OCI-M2 (cell line): ENCODE data around the gene GPRIN1.
A peak's percentile ranks its signal among the peaks of the same experiment; 100 is the strongest.
"Not testable (repeated sequence)": the region's sequence is repeated elsewhere in the genome, so short reads cannot be mapped to it uniquely, and the experiment has no call there.

Experiments used
- DNase-seq: peaks from one replicate; lab custom pipeline; 2025; ENCODE audit not compliant: unreplicated experiment; lab: John Stamatoyannopoulos, UW

The GPRIN1 gene

DNA sequence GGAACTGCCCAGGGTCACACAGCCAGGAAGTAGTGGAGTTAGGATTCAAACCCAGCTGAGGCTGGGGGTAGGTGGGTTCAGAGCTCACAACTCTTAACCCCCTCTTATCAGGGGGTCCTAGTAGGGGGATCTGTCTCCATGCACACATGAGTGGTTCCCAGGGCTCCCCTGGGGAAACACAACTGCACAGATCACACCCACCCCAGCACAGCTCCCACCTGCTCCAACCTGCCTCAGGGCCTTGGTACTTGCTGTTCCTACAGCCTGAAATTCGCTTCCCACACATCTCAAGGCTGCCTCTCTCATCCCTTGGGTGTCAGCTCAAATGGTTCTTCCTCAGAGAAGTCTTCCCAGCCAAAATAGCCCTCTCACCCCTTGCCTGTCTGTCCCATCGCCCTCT lies 15.6 kb upstream of the GPRIN1 start:
- no peak for DNase-seq

DNA sequence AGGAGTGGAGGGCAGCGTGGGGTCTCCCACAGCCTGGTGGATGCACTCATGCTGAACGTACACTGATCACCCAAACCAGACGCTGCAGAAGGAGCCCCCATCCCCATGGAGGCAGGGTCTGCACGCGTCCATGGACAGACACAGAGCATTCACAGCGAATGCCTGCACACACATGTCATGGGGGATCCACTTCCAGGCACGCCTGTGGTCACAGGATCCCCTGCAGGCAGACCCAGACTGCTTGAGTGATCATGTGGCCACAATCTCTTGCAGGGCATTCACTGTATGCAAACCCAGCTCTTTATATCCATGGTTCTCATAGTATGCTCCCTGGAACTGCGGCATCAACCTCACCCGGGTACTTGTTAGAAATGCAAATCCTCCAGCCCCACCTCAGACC lies 15.0 kb upstream of the GPRIN1 start:
- DNase-seq = no peak

DNA sequence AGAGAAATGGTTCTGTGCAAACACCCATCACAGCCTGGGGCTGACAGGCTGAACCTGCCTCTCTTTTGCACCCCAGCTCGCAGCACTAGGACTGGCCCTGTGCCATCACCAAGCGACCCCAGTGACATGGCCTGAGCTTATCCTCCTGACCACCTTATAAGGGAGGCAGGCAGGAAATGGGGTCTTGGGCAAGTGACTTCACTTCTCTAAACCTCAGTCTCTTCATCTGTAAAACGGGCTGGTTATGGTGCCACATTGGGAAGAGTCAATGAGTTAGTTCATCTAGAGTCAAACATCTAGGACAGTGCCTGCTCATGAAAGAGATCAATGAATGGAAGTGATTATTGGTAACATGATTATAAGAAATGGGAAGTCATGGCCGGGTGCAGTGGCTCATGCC lies 14.2 kb upstream of the GPRIN1 start:
- DNase-seq = no peak

DNA sequence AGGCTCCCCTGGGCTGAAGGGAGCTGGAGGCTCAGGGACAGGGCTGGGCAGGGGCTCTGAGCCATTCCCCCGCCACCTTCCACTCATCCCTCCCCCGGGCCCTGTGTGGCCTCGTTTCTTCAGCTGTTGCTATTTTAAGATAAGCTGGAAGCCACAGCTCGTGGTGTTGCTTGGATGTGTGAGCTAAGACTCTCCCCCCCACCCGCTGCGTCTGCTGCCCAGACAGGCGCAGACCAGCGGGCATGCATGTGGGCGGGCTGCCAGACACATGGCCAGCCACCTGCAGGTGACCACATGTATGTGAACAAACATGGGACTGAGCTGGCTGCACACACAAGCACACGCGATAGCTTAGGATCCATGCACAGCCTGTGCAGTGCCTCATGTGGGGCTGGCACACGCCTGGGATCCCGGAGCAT lies 11.7 kb upstream of the GPRIN1 start:
- DNase-seq = no peak

DNA sequence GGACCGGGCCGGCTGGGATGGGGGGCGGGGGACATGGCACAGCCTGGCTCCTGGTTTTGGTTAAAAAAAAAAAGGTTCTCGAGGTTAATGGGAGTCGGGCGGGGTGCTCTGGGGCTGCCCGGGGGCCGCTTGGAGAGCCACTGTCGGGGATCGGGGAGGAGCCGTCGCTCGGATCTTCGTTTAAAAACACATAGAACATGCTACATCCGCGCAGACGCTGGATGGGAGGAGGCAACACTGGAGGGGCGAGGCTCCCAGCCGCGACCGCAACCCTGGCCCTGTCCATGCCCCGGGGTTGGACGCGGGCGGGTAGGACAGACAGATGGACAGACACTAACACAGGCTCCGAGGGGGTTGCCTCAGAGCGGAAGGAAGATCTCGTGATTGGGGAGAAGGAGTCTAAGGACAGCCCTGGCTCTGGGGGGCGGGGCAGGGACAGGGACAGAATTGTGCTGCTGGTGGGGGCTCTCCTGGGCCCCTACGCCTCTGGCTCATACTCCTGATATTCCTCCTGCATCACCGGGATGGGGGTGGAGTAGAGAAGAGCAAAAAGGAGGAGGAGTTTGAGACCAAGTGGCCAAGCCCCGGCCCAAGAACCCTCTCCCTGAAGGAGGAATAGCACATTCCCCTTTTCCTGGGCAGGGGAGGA lies 10.5 kb upstream of the GPRIN1 start:
- DNase-seq = no peak

DNA sequence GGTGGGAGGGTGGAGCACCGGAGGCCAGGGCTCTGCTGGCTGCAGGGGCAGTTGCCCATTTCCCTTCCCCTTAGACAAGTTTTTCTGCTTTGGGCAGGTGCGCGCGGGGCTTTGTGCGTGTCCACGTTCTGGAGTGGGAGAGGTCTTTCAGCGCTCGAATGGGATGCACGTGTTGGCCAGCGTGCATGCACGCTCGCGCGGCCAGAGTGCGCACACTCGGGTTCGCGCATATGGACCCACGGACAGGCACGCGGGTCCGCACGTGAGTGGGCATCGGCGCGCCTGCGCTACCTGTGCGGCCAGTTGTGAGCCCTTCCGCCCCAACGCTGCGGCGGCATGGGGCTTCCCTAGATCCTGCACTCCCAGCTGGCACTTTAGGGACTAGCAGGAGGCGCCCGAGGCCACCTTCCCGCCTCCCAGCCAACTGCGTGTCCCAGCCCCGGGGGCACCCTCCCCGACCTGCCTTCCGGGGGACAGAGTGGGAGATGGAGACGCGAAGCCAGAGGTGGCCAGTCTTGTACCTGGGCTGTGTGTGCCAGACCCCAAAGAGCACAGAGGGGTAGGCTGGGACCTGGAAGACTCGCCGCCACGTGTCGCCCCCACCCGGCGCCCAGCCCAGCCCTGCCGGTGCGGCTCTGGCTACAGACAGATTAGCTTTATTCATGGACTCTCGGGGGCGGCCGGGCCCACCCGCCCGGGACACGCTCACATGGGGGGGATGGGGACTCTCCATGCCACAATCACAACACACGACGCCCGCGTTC lies 9.8 kb upstream of the GPRIN1 start:
- no peak for DNase-seq

DNA sequence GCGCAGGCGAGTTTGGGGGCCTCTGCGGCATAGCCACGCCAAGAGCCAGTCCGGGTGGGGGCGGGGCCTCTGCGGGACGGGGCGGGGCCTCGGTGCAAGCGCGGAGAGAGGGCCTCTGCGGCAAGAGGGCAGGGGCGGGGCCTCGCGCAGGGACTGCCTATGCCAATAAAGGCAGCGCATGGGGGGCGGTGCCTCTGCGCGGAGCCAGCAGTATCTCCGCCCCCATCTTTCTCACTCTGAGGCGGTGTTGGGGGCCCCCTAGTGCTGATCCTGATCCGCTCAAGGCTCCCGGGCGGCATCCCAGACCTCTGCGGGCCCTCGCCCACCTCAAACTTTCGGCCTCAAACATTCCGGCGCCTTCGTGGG lies 9.2 kb upstream of the GPRIN1 start:
- DNase-seq = no peak

DNA sequence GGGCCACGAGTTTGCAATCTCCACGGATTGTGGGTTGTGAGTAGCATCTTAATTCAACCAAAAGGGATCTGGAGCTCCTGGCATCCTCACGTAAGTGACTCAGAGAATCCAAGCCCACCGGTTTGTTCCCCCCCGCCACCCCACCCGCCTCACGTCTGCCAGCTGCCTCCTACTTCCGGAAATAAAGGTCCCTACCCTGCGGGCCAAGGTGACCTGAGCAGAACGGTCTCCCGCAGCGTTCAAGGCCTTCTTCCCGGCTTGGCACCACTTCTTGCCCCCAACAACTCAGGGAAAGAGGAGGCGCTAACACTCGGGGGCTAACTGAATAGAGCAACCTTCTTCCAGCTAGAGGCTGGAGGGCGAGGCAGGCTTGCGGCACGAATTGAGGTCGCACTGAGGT lies 8.8 kb upstream of the GPRIN1 start:
- no peak for DNase-seq

DNA sequence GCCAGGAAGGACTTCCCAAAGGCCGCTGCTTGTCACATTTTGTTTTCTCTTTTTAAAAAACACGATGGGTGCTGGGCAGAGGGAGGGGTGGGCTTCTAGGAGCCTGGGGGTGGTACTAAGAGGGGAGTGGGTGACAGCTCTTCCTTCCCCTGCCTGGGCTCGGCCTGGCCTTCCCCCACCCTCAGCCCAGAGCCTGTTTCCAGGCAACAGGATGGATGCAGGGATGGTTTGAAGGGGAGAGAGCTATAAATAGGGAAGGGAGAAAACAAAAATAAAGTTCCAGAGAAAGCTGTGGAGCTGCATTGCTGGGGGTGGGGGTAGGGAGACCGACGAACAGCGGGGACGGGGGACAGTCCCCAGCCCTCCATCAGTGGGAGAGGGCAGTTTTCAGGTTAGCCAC lies 6.6 kb upstream of the GPRIN1 start:
- no peak for DNase-seq

DNA sequence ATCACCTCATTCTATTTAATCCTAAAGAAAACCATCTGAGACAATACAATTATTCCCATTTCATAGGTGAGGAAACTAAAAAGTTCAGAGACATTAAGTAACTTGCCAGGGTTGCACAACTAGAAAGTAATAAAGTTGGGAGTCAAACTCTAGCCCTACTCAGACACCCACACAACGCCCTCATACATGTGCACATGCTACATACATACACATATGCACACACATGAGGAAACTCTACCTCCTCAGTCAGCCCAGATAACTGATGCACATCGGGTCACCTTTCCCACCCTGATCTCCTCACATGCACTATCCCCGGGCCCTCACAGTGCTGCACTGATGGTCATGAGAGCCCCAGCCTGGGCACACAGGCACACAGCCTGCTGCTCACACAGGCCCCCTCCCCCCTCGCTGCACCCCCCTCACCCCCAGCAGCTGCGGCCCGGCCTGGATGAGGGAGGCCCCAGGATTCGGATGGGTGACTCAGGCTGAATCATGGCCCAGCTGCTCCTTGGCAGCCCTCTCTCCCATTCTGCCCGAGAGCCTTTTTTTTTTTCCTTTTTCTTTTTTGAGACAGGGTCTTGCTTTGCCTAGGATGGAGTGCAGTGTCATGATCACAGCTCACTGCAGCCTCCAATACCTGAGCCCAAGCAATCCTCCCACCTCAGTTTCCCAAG lies 5.0 kb upstream of the GPRIN1 start:
- no peak for DNase-seq

DNA sequence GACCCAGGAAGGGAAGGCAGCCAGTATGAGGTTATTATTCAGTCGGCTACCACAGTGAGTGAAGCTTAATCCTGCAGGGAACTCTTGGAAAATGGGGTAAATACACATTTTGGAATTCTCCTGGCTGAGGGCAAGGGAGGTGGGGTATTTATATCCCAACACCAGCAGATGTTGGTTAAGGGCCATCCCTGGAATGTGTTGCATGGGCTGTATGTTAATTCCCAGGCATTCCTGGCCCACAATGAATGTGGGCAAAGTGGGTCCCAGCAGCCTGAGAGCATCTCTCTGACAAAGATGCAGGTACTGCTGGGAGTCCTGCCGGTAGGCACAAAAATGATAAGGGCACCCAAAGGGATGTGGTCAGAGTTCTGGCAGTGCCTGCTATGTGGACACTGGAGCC lies 2.9 kb upstream of the GPRIN1 start:
- no peak for DNase-seq

DNA sequence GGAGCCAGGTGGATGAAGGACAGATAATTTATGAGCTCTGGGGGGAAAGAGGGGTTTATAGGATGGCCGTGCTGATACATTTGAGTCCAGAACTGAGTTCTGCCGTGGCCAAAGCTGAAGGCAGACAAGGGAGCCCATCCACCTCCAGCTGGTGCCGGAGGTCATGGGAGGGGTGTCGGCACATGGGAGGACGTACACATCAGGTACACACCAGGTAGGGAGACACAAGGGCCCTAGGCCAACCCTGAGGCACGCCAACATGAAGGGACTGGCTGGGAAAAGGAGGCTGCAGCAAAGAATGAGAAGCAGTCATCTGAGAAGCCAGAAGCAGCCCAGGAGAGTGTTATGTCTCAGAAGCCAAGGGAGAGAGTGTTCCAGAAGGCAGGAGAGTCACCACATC lies 2.1 kb upstream of the GPRIN1 start:
- DNase-seq = no peak

DNA sequence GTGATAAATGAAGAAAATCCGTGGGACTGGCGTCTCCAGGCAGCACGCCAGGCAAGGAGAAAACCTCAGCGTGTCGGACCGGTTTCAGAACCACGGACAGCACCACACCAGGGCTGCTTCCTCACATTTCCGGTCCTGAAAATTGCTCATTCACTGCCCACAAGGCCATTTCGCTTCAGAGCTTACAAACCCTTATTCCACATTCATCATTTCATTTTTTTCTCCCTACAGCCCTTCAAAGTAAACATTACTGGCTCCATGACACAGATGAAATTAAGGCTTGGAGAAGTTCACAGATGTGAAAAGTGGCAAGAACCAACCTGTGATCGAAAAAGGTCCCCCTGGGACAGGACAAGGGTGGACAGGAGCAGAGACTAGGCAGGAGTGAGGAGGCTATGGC lies 1.5 kb upstream of the GPRIN1 start:
- peak; percentile 8 for DNase-seq

DNA sequence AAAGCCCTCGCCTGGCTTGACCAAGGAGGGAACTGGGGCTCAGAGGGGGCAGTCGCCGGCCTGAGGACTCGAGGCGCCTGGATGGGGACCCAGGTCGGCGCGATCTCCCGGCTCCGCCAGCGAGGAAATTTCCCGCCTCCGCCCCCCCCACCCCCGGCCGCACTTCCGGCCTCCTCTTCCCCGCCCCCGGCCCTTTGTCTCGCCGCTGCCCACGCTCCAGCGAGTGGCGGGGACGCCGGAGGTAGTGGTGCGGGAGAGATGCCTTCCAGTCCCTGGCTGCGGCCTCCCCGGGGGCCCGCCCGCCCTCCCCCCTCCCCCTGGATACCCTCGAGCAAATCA lies 448 bp upstream of the GPRIN1 start:
- DNase-seq = no peak

DNA sequence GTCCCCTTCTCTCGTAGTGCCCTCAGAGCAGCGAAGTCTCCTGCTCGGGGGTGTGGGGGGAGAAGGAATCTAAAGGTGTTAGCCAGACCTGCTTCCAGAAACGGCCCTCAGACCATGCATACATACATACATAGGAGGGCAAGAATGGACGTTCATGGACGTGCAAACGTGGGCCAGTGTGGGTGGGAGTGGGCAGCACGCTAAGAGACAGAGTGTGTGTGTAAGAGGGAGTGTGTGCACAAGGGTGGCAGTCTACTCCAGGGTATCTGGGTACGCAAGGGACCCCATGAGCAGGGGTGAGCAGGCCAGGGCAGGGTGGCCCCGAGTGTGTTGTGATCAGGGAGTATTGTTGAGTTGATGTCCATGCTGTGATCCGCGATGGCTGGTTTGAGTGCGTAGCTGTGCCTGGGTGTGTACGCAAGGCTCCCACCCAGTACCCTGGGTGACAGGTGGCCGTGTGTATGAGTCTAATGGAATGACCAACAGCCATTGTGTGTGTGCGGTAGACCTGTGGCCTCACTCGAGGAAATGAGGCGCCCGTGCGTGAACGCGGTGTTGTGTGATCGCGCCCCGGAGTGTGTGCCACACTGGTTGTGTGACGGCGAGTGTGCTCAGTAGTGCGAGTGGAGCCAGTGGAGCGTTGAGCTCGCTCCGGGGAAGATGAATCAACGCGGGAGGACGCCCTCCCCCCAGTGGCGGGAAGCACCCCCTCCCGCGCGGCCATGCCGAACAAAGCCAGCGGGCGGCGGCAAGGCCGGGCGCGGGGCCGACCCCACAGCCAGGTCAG lies 826 bp downstream of the GPRIN1 start:
- no peak for DNase-seq

DNA sequence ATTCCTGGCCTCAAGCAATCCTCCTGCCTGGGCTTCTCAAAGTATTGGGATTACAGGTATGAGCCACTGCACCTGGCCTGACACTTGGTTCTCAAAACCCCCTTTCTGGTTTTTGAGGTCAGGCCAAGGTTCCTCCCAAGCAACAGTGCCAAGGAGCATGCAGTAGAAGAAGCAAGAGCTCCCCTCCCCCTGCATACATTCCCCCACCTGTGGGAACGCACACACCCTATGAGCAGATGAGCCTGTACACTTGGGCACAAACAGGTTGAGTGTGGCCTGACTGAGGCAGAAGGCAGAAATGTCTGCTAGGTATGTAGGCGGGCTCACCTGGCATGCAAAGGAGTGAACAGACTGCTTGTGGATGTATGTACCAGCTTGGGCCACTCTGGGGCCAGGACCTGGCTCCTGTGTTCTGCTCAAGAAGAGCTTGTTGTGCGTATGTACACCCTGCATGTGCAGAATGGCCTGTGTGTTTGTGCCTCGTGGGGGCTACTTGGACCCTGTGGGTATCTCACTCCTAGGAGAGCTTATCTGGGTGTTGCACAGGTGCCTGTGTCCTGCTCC lies 1.7 kb downstream of the GPRIN1 start:
- no peak for DNase-seq

DNA sequence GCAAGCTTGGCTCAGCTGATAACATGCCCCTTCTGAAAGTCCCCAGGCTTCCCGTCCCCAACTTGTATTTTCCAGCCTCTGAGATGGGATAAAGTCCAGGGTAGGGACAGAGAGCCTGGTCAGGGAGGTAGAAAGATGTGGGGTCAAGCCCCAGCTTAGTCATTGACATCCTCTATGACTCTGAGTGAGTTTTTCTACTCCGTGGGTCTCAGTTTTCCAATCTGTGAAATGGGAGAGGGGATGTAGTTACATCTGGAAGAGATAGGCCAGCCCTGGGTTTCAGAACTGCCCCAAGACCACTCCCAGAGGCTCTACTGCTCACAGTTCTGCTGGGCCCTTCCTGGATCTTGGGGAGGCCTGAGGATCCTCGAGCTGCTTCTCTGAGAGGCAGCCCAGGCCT lies 3.1 kb downstream of the GPRIN1 start:
- no peak for DNase-seq

DNA sequence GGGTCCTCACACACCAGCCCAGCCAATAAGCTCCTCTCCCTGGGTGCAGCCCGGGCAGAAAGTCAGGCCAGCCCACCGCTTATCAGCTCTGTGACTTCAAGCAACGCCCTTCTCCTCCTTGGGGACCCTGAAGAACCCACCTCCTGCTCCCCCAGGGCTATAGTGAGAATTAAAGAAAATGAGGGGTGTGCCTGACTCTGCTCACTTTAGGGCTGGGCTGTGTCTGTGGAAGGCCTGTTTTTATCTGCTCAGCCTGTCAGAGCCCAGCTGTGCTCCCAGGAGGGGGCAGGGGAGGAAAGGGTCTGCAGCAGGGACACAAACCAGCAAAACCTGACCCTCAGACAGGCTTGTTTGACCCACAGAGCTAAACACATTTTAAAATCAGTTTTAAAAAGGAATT lies 3.9 kb downstream of the GPRIN1 start:
- no peak for DNase-seq

DNA sequence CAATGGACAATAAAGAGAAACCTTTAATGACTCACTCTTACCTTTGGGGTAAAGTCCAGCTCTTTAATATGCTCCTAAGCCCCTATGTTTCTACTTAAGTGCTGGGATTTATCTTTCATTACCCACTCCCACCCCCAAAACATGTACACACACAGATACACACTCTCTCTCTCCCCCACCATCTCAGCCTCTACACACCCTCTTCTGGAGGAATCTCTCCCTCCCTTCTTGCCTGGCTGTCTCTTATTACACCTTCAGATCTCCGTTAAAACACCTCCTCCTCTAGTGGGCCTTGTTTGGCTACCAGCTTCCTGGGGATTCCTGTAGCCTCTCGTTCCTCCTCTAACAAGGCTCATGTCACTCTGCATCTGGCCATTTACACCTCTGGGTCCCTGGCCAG lies 6.9 kb downstream of the GPRIN1 start:
- no peak for DNase-seq

DNA sequence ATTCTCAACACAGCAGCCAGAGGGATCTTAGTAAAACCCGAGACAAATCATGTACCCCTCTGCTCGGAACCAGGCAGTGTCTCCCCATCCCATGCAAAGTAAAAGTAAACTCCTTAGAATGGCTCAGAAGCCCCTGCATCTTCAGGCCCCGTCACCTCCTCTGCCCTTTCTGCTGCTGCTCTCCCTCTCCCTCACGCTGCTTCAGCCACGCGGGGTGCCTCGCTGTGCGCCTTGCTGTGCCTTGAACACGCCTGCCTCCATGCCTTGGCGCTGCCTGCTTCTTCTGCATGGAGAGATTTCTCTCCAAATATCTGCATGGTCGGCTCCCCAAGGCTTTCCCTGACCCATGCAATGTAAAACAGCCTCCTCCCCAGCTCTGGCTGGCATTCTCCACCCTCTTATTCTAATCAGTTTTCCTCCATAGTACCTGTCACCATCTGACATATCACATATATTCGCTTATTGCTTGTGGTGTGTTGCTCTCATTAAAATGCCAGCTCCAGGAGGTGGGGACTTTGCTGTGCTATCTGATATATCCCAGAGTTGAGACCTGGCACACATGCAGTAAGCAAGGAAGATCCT lies 8.0 kb downstream of the GPRIN1 start:
- DNase-seq = no peak

DNA sequence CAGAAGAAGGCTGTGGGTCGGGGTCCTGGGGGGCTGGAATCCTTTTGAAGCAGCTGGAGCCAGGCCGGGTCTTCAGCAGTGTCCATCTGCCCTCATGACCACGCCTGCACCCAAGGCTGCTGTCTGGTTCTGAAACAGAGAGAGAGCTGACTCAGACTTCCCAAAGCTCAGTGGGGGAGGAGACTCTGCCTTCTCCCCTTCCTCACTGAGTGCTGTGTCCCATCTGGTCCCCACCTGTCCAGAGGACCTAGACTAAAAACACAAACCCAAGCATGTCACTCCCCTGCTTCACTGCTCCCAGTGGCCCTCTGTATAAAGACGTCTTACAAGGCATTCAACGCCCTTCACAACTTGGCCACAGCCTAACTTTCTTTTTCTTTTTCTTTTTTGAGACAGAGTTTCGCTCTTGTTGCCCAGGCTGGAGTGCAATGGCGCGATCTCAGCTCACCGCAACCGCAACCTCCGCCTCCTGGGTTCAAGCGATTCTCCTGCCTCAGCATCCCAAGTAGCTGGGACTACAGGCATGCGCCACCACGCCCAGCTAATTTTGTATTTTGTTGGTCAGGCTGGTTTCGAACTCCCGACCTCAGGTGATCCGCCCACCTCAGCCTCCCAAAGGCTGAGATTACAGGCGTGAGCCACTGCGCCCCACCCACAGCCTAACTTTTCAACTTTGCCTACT lies 10.1 kb downstream of the GPRIN1 start:
- not testable (repeated sequence) for DNase-seq
